Measurements from ENCODE around the gene STX10. TPM values are rescaled to one million over a fixed set of nuclear protein-coding genes. Genes with fewer than 3 reads are reported as not detected.

Gene STX10
- total and polyA plus RNA-seq, 12 donors, result 16.0 to 182 (median 65.0) TPM

DNA sequence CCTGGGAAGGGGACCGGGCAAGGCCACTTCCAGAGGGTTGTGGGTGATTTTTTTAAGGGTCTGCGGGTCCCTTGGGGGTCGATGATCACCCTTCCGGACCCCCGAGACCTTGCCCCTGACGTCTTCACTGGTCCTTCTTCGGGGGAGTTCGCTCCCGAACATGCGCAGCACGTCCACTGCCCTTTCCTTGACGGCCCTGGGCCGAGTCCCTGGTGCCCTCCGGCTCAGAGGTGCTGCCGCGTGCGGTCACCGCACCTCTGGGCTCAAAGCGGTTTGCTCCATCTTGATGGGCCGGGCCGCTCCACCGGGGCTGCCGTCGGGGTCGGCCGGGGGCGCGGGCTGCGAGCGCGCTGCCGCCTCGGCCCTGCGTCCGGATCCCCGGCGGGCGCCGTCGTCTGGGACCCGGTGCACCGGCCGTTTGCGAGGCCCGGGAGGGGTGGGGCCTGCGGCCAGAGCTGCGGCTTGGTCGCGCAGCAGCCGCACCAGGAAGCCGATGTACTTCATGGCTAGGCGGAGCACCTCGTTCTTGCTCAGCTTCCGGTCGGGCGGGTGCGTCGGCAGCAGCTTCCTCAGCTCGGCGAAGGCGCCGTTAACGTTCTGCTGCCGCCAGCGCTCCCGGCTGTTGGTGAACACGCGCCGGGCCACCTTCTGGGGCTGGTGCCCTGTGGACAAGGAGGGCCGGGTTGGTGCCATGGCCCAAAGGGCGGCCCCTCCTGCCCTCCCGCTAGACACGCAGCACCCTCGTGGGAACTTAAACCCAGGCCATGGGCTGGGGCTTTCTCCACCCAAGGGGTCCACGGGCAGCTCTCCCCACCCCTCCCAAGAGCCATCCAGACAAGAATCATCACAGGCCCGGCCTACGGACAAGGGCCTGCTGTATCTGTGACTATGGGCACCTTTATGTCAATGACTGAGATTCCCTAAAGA, 50.8 kb downstream of the STX10 start:
- 20 to 29% (median 25%) methylated on average over 31 to 77 of the region's 77 CpGs; no CpG with 5 or more reads in 1 of the 4 donors for WGBS, 4 donors
- no peaks in the 10 kb centered on the region for H3K36me3 ChIP-seq (replicated peaks in 1 of 2)
- intact Hi-C loops (cut with DNase I), result no loop called here
- no peaks in the 10 kb centered on the region for H3K9me3 ChIP-seq (replicated peaks in 1 of 3)
- TF ChIP-seq, protein P1, sequence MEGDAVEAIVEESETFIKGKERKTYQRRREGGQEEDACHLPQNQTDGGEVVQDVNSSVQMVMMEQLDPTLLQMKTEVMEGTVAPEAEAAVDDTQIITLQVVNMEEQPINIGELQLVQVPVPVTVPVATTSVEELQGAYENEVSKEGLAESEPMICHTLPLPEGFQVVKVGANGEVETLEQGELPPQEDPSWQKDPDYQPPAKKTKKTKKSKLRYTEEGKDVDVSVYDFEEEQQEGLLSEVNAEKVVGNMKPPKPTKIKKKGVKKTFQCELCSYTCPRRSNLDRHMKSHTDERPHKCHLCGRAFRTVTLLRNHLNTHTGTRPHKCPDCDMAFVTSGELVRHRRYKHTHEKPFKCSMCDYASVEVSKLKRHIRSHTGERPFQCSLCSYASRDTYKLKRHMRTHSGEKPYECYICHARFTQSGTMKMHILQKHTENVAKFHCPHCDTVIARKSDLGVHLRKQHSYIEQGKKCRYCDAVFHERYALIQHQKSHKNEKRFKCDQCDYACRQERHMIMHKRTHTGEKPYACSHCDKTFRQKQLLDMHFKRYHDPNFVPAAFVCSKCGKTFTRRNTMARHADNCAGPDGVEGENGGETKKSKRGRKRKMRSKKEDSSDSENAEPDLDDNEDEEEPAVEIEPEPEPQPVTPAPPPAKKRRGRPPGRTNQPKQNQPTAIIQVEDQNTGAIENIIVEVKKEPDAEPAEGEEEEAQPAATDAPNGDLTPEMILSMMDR (IDR thresholded peaks at IDR 0.05), result no peak
- TF ChIP-seq POLR2A (IDR thresholded peaks at IDR 0.05), result no peak
- H3K4me3 ChIP-seq, result peak overlapping the region in 1 of 4 donors; percentile 48
- peak in 4 of 7 donors; percentile 44 to 76 (median 67) for DNase-seq
- peaks cover 19 to 35% of the 10 kb centered on the region in 2 donors for H3K4me1 ChIP-seq (replicated peaks in 1 of 2)
- peaks cover 8% of the 10 kb centered on the region for H3K27me3 ChIP-seq
- H3K27ac ChIP-seq, result peak overlapping the region in 4 of 5 donors; percentile 37 to 93 (median 70)

DNA sequence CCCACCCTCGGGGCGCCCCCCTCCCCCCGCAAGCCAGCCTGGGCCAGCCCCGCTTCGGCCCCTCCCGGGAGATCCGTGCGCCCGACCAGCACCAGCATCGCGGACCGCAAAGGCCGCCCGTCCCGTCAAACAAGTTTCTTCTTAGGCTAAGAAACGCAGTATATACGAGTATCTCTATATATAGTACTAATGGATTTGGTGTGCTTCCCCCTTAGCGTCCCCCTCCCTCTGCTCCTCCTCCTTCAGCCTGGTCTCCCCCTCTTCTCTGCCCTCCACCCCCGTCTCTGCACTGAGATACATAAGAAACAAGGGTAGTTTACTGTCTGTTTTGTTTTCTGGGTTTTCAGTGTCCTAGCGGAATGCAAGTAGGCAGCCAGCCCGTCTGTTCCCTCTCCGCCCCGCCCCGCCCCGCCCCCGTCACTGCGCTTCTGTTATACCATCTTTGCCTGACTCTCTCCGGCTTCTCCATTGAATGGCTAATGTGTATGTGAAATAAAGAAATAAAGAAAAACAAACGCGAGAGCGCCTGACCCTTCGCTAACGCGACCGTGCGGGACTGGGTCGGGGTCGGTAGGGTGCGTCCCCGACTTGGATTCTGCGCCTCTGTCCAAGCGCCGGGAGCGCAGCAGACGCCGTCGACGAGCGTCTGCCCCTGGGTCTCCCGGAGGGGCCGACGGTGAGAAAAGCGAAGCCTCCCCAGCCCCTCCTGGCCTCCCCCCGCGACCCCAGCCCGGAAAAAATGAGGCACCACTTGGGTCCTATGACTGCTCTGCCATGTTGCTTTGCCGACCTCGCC, 51.7 kb downstream of the STX10 start:
- Histone ChIP-seq H3K4me3 (peak overlapping the region in 1 of 4 donors; percentile 48), H3K4me1 (replicated peaks in 1 of 2) (peaks cover 19 to 34% of the 10 kb centered on the region in 2 donors), H3K9me3 (replicated peaks in 1 of 3) (no peaks in the 10 kb centered on the region), H3K27me3 (peaks cover 8% of the 10 kb centered on the region), H3K36me3 (replicated peaks in 1 of 2) (no peaks in the 10 kb centered on the region), H3K27ac (peak overlapping the region in 4 of 5 donors; percentile 37 to 93 (median 70))
- WGBS, 4 donors, result 4 to 10% (median 5%) methylated on average over 30 to 58 of the region's 58 CpGs
- TF ChIP-seq POLR2A (IDR thresholded peaks at IDR 0.05), result no peak
- TF ChIP-seq, protein P1 (IDR thresholded peaks at IDR 0.05), result no peak
- intact Hi-C loops (cut with DNase I), result no loop called here
- no peak for DNase-seq

- H3K27ac ChIP-seq, result peak overlapping the region in 1 of 5 donors; percentile 93
- H3K4me1 ChIP-seq (replicated peaks in 1 of 2), result peaks cover 16 to 26% of the 10 kb centered on the region in 2 donors
- intact Hi-C loops (cut with DNase I), result no loop called here
- peaks cover 8% of the 10 kb centered on the region for H3K27me3 ChIP-seq
- DNase-seq, result peak in 2 of 7 donors; percentile 35 to 46
- 9 to 30% (median 14%) methylated on average over 12 to 68 of the region's 69 CpGs for whole genome bisulfite sequencing, 4 donors
- peak overlapping the region in 1 of 4 donors; percentile 48 for H3K4me3 ChIP-seq
- no peaks in the 10 kb centered on the region for H3K36me3 ChIP-seq (replicated peaks in 1 of 2)
- H3K9me3 ChIP-seq (replicated peaks in 1 of 3), result no peaks in the 10 kb centered on the region
- TF ChIP-seq, protein P1 (IDR thresholded peaks at IDR 0.05), result no peak
- TF ChIP-seq POLR2A (IDR thresholded peaks at IDR 0.05), result no peak
These were observed 52.5 kb downstream of the STX10 start for GRCh38 chr19:13097463-13098258.

Data from adrenal gland (tissue), 12 donors.